Thoracic aorta (tissue), 2 donors: Measurements from ENCODE around the gene PRKCA. TPM values are rescaled to one million over a fixed set of nuclear protein-coding genes. Genes with fewer than 3 reads are reported as not detected.

Experiments
- ATAC-seq: fragments of 150-250 bp; one replicate; pipeline ENCODE4 v1.8.0; 2017; ENCODE audit warnings: low read depth; ENCODE audit not compliant: insufficient number of reproducible peaks, low FRiP score
- DNase-seq: peaks from one replicate; pipeline ENCODE4 v3.0.0-alpha.2; 2020; ENCODE audit warnings: low spot score
- H3K27ac ChIP-seq, 2 donors: fragments of 200-600 bp; sonication (generic); 1 replicate in 1 of 2; 2 replicates in 1 of 2; pipeline ENCODE4 v1.5.1; 2016; ENCODE audit warnings: mild to moderate bottlenecking in 2 of 2, moderate library complexity in 2 of 2
- H3K27me3 ChIP-seq: fragments of 200-600 bp; sonication (generic); replicated peaks from 2 replicates; pipeline ENCODE4 v1.6.0; 2016; ENCODE audit warnings: mild to moderate bottlenecking; ENCODE audit not compliant: insufficient read depth
- H3K36me3 ChIP-seq: fragments of 200-600 bp; sonication (generic); one replicate; pipeline ENCODE4 v1.5.1; 2016
- H3K4me1 ChIP-seq, 2 donors: fragments of 200-600 bp; sonication (generic); 1 replicate in 1 of 2; 2 replicates in 1 of 2; pipeline versions ENCODE4 v1.5.1 to v1.6.0; 2016; ENCODE audit warnings: low read depth in 2 of 2, mild to moderate bottlenecking in 1 of 2; ENCODE audit not compliant: control insufficient read depth in 1 of 2
- H3K4me3 ChIP-seq: fragments of 200-600 bp; sonication (generic); 2 replicates; pipeline ENCODE4 v1.5.1; 2016; ENCODE audit warnings: mild to moderate bottlenecking
- H3K9me3 ChIP-seq: fragments of 200-600 bp; sonication (generic); 2 replicates; pipeline ENCODE4 v1.5.1; 2016
- total RNA-seq, 2 donors: library from RNA; depleted of rRNA; stranded (reverse); fragments of >200 nt; gene quantifications; one replicate each; pipeline versions ENCODE4 v1.1.0 to v1.2.3, GENCODE V29; 2016
- TF ChIP-seq, protein P1 (sequence below): fragments of 200-600 bp; sonication (generic); IDR thresholded peaks from one replicate; pipeline ENCODE4 v1.5.1; 2019; ENCODE audit warnings: antibody characterized with exemption

Gene PRKCA
- total RNA-seq, 2 donors from 2014 or later = 9.1 to 11.6 TPM

DNA sequence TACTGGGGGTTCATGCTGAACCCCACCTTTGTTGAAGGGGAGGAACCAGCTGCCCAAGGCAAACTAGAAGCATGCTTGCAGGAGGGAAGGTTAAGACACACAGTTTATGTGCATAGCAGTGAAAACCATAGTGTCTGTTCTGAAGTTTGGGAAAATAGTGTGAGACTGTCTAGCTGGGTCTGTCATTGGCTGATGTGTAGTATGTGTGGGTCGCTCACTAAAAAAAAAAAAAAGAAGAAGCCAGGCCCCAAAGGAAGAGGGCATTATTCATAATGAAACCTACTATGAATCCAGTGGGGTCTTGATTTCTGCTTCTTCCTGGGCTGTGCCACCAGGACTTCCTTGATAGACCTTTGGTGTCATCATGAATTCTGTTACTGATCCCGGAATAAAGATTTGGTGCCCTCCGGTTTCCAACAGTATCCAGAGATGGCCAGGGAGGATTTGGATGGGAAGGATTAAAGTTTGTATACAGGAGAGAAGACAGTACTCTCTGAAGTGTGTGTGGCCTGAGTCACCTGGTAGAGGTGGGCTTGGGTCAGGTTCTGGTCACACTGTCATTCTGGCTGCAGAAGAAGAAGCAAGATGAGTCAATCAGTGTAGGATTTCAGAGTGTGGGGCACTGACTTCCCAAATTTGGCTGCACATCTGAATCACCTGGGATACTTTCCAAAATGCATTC, 220.3 kb downstream of the PRKCA start:
- no peak overlapping the region for H3K4me3 ChIP-seq
- no peak overlapping the region for H3K27ac ChIP-seq
- TF ChIP-seq, protein P1, sequence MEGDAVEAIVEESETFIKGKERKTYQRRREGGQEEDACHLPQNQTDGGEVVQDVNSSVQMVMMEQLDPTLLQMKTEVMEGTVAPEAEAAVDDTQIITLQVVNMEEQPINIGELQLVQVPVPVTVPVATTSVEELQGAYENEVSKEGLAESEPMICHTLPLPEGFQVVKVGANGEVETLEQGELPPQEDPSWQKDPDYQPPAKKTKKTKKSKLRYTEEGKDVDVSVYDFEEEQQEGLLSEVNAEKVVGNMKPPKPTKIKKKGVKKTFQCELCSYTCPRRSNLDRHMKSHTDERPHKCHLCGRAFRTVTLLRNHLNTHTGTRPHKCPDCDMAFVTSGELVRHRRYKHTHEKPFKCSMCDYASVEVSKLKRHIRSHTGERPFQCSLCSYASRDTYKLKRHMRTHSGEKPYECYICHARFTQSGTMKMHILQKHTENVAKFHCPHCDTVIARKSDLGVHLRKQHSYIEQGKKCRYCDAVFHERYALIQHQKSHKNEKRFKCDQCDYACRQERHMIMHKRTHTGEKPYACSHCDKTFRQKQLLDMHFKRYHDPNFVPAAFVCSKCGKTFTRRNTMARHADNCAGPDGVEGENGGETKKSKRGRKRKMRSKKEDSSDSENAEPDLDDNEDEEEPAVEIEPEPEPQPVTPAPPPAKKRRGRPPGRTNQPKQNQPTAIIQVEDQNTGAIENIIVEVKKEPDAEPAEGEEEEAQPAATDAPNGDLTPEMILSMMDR = no peak
- no peaks in the 10 kb centered on the region for H3K4me1 ChIP-seq
- no peak for DNase-seq
- H3K36me3 ChIP-seq = no peaks in the 10 kb centered on the region
- H3K9me3 ChIP-seq = no peaks in the 10 kb centered on the region
- no peaks in the 10 kb centered on the region for H3K27me3 ChIP-seq
- no peak for ATAC-seq

DNA sequence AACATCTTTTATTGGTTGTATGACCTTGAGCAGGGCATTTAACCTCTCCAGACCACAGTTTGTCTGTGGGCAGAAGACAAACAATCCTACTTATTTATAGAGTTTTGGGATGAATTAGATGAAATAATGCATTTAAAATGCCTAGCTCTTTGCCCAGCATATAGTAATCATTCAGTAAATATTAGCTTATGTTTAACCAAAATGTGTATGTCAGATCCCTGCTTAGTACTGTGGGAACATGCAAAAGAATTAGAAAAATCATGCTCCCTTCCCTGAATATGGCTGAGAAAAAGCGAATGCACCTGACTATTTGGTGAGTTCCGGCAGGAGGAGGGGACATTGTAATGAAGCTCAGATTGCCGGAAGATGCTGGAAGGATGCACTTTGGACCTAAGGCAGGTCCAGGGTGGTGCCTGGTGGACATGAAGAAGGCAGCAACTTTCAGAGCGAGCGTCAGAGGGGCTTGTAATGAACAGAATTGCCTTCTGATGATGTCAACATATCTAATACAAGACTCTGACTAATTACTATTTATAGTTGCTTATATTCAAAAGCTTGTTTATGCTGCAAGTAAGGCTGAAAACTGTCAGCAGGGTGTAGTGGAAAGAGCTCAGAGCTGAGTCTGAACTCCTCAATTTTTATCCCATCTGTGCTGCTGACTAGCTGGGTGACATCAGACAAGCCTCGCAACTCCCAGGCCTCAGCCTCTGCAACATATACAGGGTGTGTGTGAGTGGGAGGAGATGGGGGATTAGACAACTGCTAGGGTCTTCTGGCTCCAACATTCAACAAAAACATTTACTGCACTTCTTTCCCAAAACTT, 221.2 kb downstream of the PRKCA start:
- TF ChIP-seq, protein P1 = no peak
- H3K4me3 ChIP-seq = no peak overlapping the region
- no peaks in the 10 kb centered on the region for H3K4me1 ChIP-seq
- H3K27ac ChIP-seq = no peak overlapping the region
- no peak for DNase-seq
- no peaks in the 10 kb centered on the region for H3K27me3 ChIP-seq
- H3K36me3 ChIP-seq = no peaks in the 10 kb centered on the region
- no peak for ATAC-seq
- H3K9me3 ChIP-seq = no peaks in the 10 kb centered on the region

DNA sequence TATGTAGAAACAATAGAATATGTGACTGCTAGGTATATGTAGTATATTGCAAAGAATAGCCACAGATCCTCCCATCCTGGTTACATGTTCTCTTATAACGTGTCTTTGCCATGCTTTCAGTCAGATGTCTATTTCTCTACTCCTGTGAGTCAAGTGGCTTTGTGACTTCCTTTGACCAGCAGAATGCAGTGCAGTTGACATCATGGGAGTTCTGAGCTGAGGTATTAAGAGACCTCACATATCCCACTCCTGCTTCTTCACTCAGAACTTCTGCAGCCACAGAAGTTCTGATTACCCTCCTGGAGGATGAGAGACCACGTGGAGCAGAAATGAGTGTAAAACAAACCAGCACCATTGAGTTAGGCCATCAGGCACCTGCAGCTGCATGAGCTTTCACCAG, 222.5 kb downstream of the PRKCA start:
- Histone ChIP-seq H3K36me3 (no peaks in the 10 kb centered on the region), H3K4me1 (no peaks in the 10 kb centered on the region), H3K27ac (no peak overlapping the region), H3K27me3 (no peaks in the 10 kb centered on the region), H3K4me3 (no peak overlapping the region), H3K9me3 (no peaks in the 10 kb centered on the region)
- DNase-seq (no peak), ATAC-seq (no peak)
- TF ChIP-seq, protein P1 = no peak

DNA sequence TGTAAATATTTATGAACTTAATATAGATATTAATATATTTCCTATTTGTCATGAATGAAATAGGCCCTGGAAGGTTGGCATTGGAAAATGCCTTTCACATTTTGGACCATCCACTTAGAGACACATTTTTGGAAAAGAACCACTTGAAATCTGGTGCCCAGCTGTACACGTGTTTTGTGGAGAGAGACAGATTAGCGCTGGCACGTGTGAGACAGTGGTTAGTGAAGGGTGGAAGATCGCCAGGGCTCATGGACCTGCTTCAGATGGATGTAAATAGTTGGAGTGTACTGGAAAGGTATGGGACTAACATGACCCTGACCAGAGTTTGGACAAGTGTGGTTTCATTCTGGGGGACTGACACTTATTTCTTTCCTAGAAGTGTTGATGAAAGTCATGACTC, 222.9 kb downstream of the PRKCA start:
- no peaks in the 10 kb centered on the region for H3K36me3 ChIP-seq
- TF ChIP-seq, protein P1 = no peak
- no peak overlapping the region for H3K27ac ChIP-seq
- H3K4me1 ChIP-seq = no peaks in the 10 kb centered on the region
- H3K9me3 ChIP-seq = no peaks in the 10 kb centered on the region
- H3K4me3 ChIP-seq = no peak overlapping the region
- ATAC-seq (no peak), DNase-seq (no peak)
- no peaks in the 10 kb centered on the region for H3K27me3 ChIP-seq

DNA sequence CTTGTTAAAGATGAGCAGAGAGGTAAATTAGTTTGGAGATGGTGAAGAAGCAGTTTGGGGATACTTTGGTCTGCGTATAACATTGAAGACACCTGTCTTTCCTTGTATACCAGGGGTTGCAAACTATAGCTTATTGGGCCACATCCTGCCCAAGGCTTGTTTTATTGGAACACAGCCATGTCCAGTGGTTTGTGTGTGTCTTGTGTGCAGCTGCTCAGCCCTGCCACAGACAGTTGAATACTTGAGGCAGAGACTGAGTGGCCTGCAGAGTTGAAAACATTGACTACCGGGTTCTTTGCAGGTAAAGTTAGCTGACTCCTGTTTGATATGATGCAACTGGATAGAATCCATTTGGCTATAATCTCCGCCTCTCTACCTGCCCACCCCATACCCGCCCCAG, 224.4 kb downstream of the PRKCA start:
- H3K4me3 ChIP-seq = no peak overlapping the region
- H3K9me3 ChIP-seq = no peaks in the 10 kb centered on the region
- H3K36me3 ChIP-seq = no peaks in the 10 kb centered on the region
- no peak for DNase-seq
- no peak overlapping the region for H3K27ac ChIP-seq
- H3K27me3 ChIP-seq = no peaks in the 10 kb centered on the region
- no peaks in the 10 kb centered on the region for H3K4me1 ChIP-seq
- ATAC-seq = no peak
- TF ChIP-seq, protein P1 = no peak
